SK-N-SH treated with all-trans-retinoic acid at 6 μM for 48 hours (cell line): ENCODE measurements around the gene UGT1A9.

Source experiments
- ATAC-seq: fragments of 200-7000 bp; cut with Tn5 transposase; 3 replicates; pipeline ENCODE4 v1.9.1; 2020; ENCODE audit warnings: mild to moderate bottlenecking, moderate library complexity
- ARNTL ChIP-seq: fragments of 450-650 bp; formaldehyde crosslinking; IDR thresholded peaks from 2 replicates; pipeline ENCODE4 v1.5.0; 2020; ENCODE audit warnings: low read depth, mild to moderate bottlenecking, moderate library complexity, borderline replicate concordance
- BACH2 ChIP-seq: fragments of 250-450 bp; sonication (Bioruptor Pico); IDR thresholded peaks from 2 replicates; pipeline ENCODE4 v1.9.0; 2021; ENCODE audit warnings: mild to moderate bottlenecking, borderline replicate concordance
- CSDC2 ChIP-seq: fragments of 250-450 bp; sonication (Bioruptor Pico); IDR thresholded peaks from 2 replicates; pipeline ENCODE4 v1.5.0; 2020; ENCODE audit warnings: mild to moderate bottlenecking, moderate library complexity
- ESRRG ChIP-seq: fragments of 250-450 bp; sonication (Bioruptor Pico); IDR thresholded peaks from 2 replicates; pipeline ENCODE4 v1.6.1; 2021; ENCODE audit warnings: mild to moderate bottlenecking
- GLIS3 ChIP-seq: fragments of 250-450 bp; sonication (Bioruptor Pico); IDR thresholded peaks from 2 replicates; pipeline ENCODE4 v1.5.0; 2020; ENCODE audit warnings: mild to moderate bottlenecking, moderate library complexity
- ISL1 ChIP-seq: fragments of 250-450 bp; sonication (Bioruptor Pico); IDR thresholded peaks from 2 replicates; pipeline ENCODE4 v2.1.2; 2022; ENCODE audit warnings: mild to moderate bottlenecking, moderate library complexity
- OSR1 ChIP-seq: fragments of 250-450 bp; sonication (Bioruptor Pico); IDR thresholded peaks from 2 replicates; pipeline ENCODE4 v1.8.0; 2022; ENCODE audit warnings: moderate library complexity, mild to moderate bottlenecking, inconsistent platforms
- PPARA ChIP-seq: fragments of 250-450 bp; sonication (Bioruptor Pico); IDR thresholded peaks from 2 replicates; pipeline ENCODE4 v1.5.0; 2020; ENCODE audit warnings: mild to moderate bottlenecking, borderline replicate concordance
- SNAI2 ChIP-seq: fragments of 250-450 bp; sonication (Bioruptor Pico); IDR thresholded peaks from 2 replicates; pipeline ENCODE4 v1.5.0; 2020; ENCODE audit warnings: mild to moderate bottlenecking, moderate library complexity
- TOX ChIP-seq: fragments of 250-450 bp; sonication (Bioruptor Pico); IDR thresholded peaks from 2 replicates; pipeline ENCODE4 v1.8.0; 2021; ENCODE audit warnings: mild to moderate bottlenecking, moderate library complexity, borderline replicate concordance
- ZC3H10 ChIP-seq: fragments of 250-450 bp; sonication (Bioruptor Pico); IDR thresholded peaks from 2 replicates; pipeline ENCODE4 v1.5.1; 2021; ENCODE audit warnings: mild to moderate bottlenecking, moderate library complexity
- ZFP3 ChIP-seq: fragments of 250-450 bp; sonication (Bioruptor Pico); IDR thresholded peaks from 2 replicates; pipeline ENCODE4 v1.5.0; 2020; ENCODE audit warnings: mild to moderate bottlenecking, moderate library complexity
- ZFP30 ChIP-seq: fragments of 450-650 bp; formaldehyde crosslinking; IDR thresholded peaks from 2 replicates; pipeline ENCODE4 v1.5.0; 2022; ENCODE audit warnings: mild to moderate bottlenecking, moderate library complexity
- ZNF565 ChIP-seq: fragments of 450-650 bp; formaldehyde crosslinking; conservative IDR thresholded peaks from 2 replicates; pipeline ENCODE4 v1.5.0; 2020; ENCODE audit warnings: low read depth, mild to moderate bottlenecking, moderate library complexity
- ZNF70 ChIP-seq: fragments of 450-650 bp; formaldehyde crosslinking; IDR thresholded peaks from 2 replicates; pipeline ENCODE4 v1.5.0; 2020; ENCODE audit warnings: mild to moderate bottlenecking, moderate library complexity
- ZNF8 ChIP-seq: fragments of 450-650 bp; formaldehyde crosslinking; IDR thresholded peaks from 2 replicates; pipeline ENCODE4 v1.5.0; 2020; ENCODE audit warnings: mild to moderate bottlenecking, moderate library complexity
- TF ChIP-seq, protein P1 (sequence below): fragments of 250-450 bp; sonication (Bioruptor Pico); IDR thresholded peaks from 2 replicates; pipeline ENCODE4 v1.8.0; 2020; ENCODE audit warnings: mild to moderate bottlenecking, moderate library complexity, borderline replicate concordance
- TF ChIP-seq, protein P2 (sequence below): fragments of 250-450 bp; sonication (Bioruptor Pico); IDR thresholded peaks from 2 replicates; pipeline ENCODE4 v1.5.1; 2021; ENCODE audit warnings: mild to moderate bottlenecking, moderate library complexity
- TF ChIP-seq, protein P3 (sequence below): fragments of 250-450 bp; sonication (Bioruptor Pico); IDR thresholded peaks from 2 replicates; pipeline ENCODE4 v1.8.0; 2021; ENCODE audit warnings: low read depth, mild to moderate bottlenecking, moderate library complexity, borderline replicate concordance
- TF ChIP-seq, protein P4 (sequence below): fragments of 250-450 bp; sonication (Bioruptor Pico); IDR thresholded peaks from 2 replicates; pipeline ENCODE4 v1.5.0; 2020; ENCODE audit warnings: mild to moderate bottlenecking, moderate library complexity
- TF ChIP-seq, protein P5 (sequence below): fragments of 250-450 bp; sonication (Bioruptor Pico); IDR thresholded peaks from 2 replicates; pipeline ENCODE4 v1.5.1; 2020; ENCODE audit warnings: low read depth, mild to moderate bottlenecking, moderate library complexity

Gene UGT1A9

DNA sequence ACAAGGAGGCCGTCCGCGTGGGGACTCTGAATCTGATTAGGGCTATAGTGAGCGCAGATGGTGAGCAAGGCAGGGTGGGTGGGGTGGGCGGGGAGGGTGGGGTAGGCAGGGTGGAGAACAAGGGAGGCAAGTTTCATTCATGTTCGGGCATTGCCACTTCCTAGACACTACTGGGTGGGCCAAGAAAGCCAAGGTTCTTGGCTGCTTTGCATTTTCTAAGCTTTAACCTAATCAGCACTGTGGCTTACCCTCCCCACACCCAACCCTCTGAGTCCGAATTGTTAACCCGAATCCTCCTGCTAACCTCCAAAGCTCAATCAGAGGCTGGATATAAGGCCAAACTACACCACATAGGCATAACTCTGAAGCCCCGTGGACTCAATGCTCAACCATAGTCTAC, 124.6 kb downstream of the UGT1A9 start:
- no peak for ATAC-seq
- TF ChIP-seq, protein P1, sequence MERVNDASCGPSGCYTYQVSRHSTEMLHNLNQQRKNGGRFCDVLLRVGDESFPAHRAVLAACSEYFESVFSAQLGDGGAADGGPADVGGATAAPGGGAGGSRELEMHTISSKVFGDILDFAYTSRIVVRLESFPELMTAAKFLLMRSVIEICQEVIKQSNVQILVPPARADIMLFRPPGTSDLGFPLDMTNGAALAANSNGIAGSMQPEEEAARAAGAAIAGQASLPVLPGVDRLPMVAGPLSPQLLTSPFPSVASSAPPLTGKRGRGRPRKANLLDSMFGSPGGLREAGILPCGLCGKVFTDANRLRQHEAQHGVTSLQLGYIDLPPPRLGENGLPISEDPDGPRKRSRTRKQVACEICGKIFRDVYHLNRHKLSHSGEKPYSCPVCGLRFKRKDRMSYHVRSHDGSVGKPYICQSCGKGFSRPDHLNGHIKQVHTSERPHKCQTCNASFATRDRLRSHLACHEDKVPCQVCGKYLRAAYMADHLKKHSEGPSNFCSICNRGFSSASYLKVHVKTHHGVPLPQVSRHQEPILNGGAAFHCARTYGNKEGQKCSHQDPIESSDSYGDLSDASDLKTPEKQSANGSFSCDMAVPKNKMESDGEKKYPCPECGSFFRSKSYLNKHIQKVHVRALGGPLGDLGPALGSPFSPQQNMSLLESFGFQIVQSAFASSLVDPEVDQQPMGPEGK (CRISPR knock-in tag): no peak
- no peak for TF ChIP-seq ESRRG (CRISPR knock-in tag)
- no peak for TF ChIP-seq ZNF8 (CRISPR knock-in tag)
- no peak for TF ChIP-seq ZFP30 (CRISPR knock-in tag)
- no peak for TF ChIP-seq ZFP3 (CRISPR knock-in tag)
- TF ChIP-seq CSDC2 (CRISPR knock-in tag): no peak
- TF ChIP-seq, protein P2, sequence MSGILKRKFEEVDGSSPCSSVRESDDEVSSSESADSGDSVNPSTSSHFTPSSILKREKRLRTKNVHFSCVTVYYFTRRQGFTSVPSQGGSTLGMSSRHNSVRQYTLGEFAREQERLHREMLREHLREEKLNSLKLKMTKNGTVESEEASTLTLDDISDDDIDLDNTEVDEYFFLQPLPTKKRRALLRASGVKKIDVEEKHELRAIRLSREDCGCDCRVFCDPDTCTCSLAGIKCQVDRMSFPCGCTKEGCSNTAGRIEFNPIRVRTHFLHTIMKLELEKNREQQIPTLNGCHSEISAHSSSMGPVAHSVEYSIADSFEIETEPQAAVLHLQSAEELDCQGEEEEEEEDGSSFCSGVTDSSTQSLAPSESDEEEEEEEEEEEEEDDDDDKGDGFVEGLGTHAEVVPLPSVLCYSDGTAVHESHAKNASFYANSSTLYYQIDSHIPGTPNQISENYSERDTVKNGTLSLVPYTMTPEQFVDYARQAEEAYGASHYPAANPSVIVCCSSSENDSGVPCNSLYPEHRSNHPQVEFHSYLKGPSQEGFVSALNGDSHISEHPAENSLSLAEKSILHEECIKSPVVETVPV (CRISPR knock-in tag): no peak
- TF ChIP-seq, protein P3, sequence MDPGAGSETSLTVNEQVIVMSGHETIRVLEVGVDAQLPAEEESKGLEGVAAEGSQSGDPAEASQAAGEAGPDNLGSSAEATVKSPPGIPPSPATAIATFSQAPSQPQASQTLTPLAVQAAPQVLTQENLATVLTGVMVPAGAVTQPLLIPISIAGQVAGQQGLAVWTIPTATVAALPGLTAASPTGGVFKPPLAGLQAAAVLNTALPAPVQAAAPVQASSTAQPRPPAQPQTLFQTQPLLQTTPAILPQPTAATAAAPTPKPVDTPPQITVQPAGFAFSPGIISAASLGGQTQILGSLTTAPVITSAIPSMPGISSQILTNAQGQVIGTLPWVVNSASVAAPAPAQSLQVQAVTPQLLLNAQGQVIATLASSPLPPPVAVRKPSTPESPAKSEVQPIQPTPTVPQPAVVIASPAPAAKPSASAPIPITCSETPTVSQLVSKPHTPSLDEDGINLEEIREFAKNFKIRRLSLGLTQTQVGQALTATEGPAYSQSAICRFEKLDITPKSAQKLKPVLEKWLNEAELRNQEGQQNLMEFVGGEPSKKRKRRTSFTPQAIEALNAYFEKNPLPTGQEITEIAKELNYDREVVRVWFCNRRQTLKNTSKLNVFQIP (CRISPR knock-in tag): no peak
- no peak for TF ChIP-seq ZNF565
- TF ChIP-seq OSR1: no peak
- TF ChIP-seq ARNTL (CRISPR knock-in tag): no peak
- TF ChIP-seq, all 23 proteins: peak for 0

DNA sequence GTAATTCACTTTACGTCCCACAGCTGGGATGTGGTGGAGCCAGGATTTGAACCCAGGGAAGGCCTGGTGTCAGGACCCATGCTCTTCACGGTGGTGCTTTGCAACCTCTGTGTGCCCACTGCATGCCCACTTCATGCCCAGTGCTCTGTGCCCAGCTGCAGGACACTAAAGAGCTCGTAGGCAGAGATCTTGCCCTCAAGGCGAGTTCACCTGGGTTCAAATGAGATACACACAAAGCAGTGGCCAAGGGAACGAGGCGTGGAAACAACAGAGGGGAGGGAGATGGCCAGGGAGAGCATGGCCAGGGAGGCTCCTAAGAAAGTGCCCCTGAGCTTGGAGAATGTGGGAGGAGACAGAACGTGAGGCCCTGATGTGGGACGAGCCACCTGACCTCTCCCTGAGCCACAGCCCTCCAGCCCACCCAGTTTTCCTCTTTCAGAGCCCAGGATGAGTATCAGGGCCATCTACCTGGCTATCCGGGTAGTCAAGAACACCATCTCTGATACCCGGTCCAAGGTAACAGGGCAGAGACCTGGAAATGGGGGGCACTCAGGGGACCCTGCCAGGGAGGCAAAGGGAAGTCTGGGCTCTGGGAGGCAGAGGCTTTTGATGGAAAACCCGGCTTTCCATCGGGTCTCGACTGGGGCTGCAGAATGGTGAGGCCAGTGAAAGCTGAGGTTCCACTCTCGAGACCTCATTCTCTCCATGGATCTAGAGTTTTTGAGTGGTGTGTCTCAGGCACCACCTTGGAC, 126.8 kb downstream of the UGT1A9 start:
- no peak for ATAC-seq
- TF ChIP-seq, protein P3 (CRISPR knock-in tag): no peak
- no peak for TF ChIP-seq ZFP3 (CRISPR knock-in tag)
- TF ChIP-seq SNAI2 (CRISPR knock-in tag): no peak
- no peak for TF ChIP-seq BACH2 (CRISPR knock-in tag)
- no peak for TF ChIP-seq CSDC2 (CRISPR knock-in tag)
- no peak for TF ChIP-seq ZNF565
- TF ChIP-seq, protein P2 (CRISPR knock-in tag): no peak
- no peak for TF ChIP-seq TOX (CRISPR knock-in tag)
- no peak for TF ChIP-seq ISL1 (CRISPR knock-in tag)
- TF ChIP-seq, protein P4, sequence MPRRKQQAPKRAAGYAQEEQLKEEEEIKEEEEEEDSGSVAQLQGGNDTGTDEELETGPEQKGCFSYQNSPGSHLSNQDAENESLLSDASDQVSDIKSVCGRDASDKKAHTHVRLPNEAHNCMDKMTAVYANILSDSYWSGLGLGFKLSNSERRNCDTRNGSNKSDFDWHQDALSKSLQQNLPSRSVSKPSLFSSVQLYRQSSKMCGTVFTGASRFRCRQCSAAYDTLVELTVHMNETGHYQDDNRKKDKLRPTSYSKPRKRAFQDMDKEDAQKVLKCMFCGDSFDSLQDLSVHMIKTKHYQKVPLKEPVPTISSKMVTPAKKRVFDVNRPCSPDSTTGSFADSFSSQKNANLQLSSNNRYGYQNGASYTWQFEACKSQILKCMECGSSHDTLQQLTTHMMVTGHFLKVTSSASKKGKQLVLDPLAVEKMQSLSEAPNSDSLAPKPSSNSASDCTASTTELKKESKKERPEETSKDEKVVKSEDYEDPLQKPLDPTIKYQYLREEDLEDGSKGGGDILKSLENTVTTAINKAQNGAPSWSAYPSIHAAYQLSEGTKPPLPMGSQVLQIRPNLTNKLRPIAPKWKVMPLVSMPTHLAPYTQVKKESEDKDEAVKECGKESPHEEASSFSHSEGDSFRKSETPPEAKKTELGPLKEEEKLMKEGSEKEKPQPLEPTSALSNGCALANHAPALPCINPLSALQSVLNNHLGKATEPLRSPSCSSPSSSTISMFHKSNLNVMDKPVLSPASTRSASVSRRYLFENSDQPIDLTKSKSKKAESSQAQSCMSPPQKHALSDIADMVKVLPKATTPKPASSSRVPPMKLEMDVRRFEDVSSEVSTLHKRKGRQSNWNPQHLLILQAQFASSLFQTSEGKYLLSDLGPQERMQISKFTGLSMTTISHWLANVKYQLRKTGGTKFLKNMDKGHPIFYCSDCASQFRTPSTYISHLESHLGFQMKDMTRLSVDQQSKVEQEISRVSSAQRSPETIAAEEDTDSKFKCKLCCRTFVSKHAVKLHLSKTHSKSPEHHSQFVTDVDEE (CRISPR knock-in tag): no peak
- no peak for TF ChIP-seq ZNF70 (CRISPR knock-in tag)
- no peak for TF ChIP-seq GLIS3
- TF ChIP-seq PPARA (CRISPR knock-in tag): no peak
- TF ChIP-seq, protein P5, sequence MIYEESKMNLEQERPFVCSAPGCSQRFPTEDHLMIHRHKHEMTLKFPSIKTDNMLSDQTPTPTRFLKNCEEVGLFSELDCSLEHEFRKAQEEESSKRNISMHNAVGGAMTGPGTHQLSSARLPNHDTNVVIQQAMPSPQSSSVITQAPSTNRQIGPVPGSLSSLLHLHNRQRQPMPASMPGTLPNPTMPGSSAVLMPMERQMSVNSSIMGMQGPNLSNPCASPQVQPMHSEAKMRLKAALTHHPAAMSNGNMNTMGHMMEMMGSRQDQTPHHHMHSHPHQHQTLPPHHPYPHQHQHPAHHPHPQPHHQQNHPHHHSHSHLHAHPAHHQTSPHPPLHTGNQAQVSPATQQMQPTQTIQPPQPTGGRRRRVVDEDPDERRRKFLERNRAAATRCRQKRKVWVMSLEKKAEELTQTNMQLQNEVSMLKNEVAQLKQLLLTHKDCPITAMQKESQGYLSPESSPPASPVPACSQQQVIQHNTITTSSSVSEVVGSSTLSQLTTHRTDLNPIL (CRISPR knock-in tag): no peak
- no peak for TF ChIP-seq OSR1
- TF ChIP-seq ZFP30 (CRISPR knock-in tag): no peak
- TF ChIP-seq ZC3H10 (CRISPR knock-in tag): no peak
- TF ChIP-seq, protein P1 (CRISPR knock-in tag): no peak
- TF ChIP-seq ARNTL (CRISPR knock-in tag): no peak
- no peak for TF ChIP-seq ZNF8 (CRISPR knock-in tag)
- TF ChIP-seq, all 23 proteins: peak for 0
